NOMO-1 (cell line): ENCODE results near the gene CD300C.
"Not testable (repeated sequence)": the region's sequence is repeated elsewhere in the genome, so short reads cannot be mapped to it uniquely, and the experiment has no call there.

Experiments
- DNase-seq, 2 experiments: peaks; one replicate each; lab custom pipeline; 2025; ENCODE audit not compliant: unreplicated experiment in 2 of 2; lab: John Stamatoyannopoulos, UW

The CD300C gene

GRCh38 chr17:74545843-74546230 lies at the start of gene CD300C:
TSS of gene CD300C (minus strand) at chr17:74546115. CDS start at chr17:74545782, 333 bp downstream.
- peak; percentile 81 to 89 for DNase-seq

- peak; percentile 14 to 21 for DNase-seq
Observed at GRCh38 chr17:74595037-74595750, 49.3 kb upstream of the CD300C start.

- DNase-seq: peak; percentile 34 to 81
Observed at GRCh38 chr17:74592087-74592990, 46.4 kb upstream of the CD300C start, which contains the start of gene CD300LD. TSS of gene CD300LD (minus strand) at chr17:74592283. CDS start at chr17:74592202, 81 bp downstream.

- DNase-seq: no peak
Observed at GRCh38 chr17:74591503-74591902, 45.6 kb upstream of the CD300C start.

GRCh38 chr17:74585711-74586110 lies 39.8 kb upstream of the CD300C start:
- no peak for DNase-seq

- no peak for DNase-seq
Observed at GRCh38 chr17:74584292-74585060, 38.6 kb upstream of the CD300C start.

- no peak for DNase-seq
Observed at GRCh38 chr17:74582633-74583032, 36.7 kb upstream of the CD300C start.

GRCh38 chr17:74579900-74580299 lies 34.0 kb upstream of the CD300C start:
- DNase-seq: peak in 1 of 2 experiments; percentile 19

- DNase-seq: no peak
Observed at GRCh38 chr17:74578979-74579378, 33.1 kb upstream of the CD300C start.

- no peak for DNase-seq
Observed at GRCh38 chr17:74574489-74575142, 28.7 kb upstream of the CD300C start.

GRCh38 chr17:74573635-74574034 lies 27.7 kb upstream of the CD300C start:
- not testable (repeated sequence) for DNase-seq

GRCh38 chr17:74573169-74573568 lies 27.3 kb upstream of the CD300C start:
- DNase-seq: no peak

GRCh38 chr17:74571621-74572270 lies 25.8 kb upstream of the CD300C start:
- DNase-seq: peak in 1 of 2 experiments; percentile 26

GRCh38 chr17:74569020-74570003 lies 23.4 kb upstream of the CD300C start:
- peak; percentile 83 to 89 for DNase-seq

GRCh38 chr17:74568106-74568873 lies 22.4 kb upstream of the CD300C start:
- DNase-seq: no peak

GRCh38 chr17:74567397-74567796 lies 21.5 kb upstream of the CD300C start, which contains the start of gene CD300H:
TSS of gene CD300H (minus strand) at chr17:74567509.
- peak; percentile 50 to 72 for DNase-seq

GRCh38 chr17:74566132-74566753 lies 20.3 kb upstream of the CD300C start:
- DNase-seq: peak in 1 of 2 experiments; percentile 36
